Activated T-cell treated with anti-CD3 and anti-CD28 coated beads, Interleukin-2, amount 50 U/mL, for 72 hours (primary cell): ENCODE measurements around the gene PDE6A. TPM values are rescaled to one million over a fixed set of nuclear protein-coding genes. Genes with fewer than 3 reads are reported as not detected.

ENCODE experiments used
- ATAC-seq, 2 donors: fragments of 150-1000 bp; cut with Tn5 transposase; replicated peaks in 1 of 2; 2 replicates each; pipeline ENCODE4 v1.10.0; 2021; ENCODE audit warnings: moderate library complexity in 2 of 2, mild to moderate bottlenecking in 1 of 2
- DNase-seq, 2 donors: peaks; one replicate each; pipeline ENCODE4 v3.0.0; 2021 to 2022; ENCODE audit warnings: mixed read lengths in 1 of 2
- H3K27ac Mint-ChIP-seq: one replicate; pipeline ENCODE4 v1.8.0; 2022; ENCODE audit warnings: mild to moderate bottlenecking, moderate library complexity, mixed read lengths
- H3K27me3 Mint-ChIP-seq: one replicate; pipeline ENCODE4 v1.8.0; 2022; ENCODE audit warnings: low read depth, mixed read lengths
- H3K36me3 Mint-ChIP-seq, 2 donors: one replicate each; pipeline ENCODE4 v1.8.0; 2022; ENCODE audit warnings: mixed read lengths in 2 of 2, mild to moderate bottlenecking in 1 of 2; ENCODE audit not compliant: insufficient read depth in 2 of 2
- H3K4me1 Mint-ChIP-seq: one replicate; pipeline ENCODE4 v1.8.0; 2022; ENCODE audit warnings: low read depth, mixed read lengths
- H3K4me3 Mint-ChIP-seq, 2 donors: one replicate each; pipeline ENCODE4 v1.8.0; 2022; ENCODE audit warnings: mild to moderate bottlenecking in 2 of 2, mixed read lengths in 2 of 2, moderate library complexity in 2 of 2
- H3K9me3 Mint-ChIP-seq, 2 donors: one replicate each; pipeline ENCODE4 v1.8.0; 2022; ENCODE audit warnings: mixed read lengths in 2 of 2
- total RNA-seq, 2 donors: library from RNA; stranded (reverse); gene quantifications; one replicate each; pipeline ENCODE4 v1.2.3, GENCODE V29; 2022

Gene PDE6A
- total RNA-seq, 2 donors from 2014 or later: 0.05 TPM; not detected in 1

- Mint-ChIP-seq H3K4me1 (no peaks in the 10 kb centered on the region), H3K4me3 (no peak overlapping the region), H3K27ac (no peak overlapping the region), H3K9me3 (no peaks in the 10 kb centered on the region), H3K36me3 (no peaks in the 10 kb centered on the region), H3K27me3 (peaks cover 38% of the 10 kb centered on the region)
- ATAC-seq: peak; percentile 39 to 65
- DNase-seq: no peak
These were observed 30.9 kb downstream of the PDE6A start for GRCh38 chr5:149913436-149914419.

GRCh38 chr5:149912226-149912871 lies 32.2 kb downstream of the PDE6A start:
- no peak overlapping the region for H3K27ac Mint-ChIP-seq
- H3K4me3 Mint-ChIP-seq: no peak overlapping the region
- H3K36me3 Mint-ChIP-seq: no peaks in the 10 kb centered on the region
- no peak for DNase-seq
- ATAC-seq: no peak
- no peaks in the 10 kb centered on the region for H3K9me3 Mint-ChIP-seq
- peaks cover 38% of the 10 kb centered on the region for H3K27me3 Mint-ChIP-seq
- H3K4me1 Mint-ChIP-seq: no peaks in the 10 kb centered on the region

GRCh38 chr5:149911031-149911430 lies 33.6 kb downstream of the PDE6A start:
- Mint-ChIP-seq H3K27ac (no peak overlapping the region), H3K9me3 (no peaks in the 10 kb centered on the region), H3K4me1 (no peaks in the 10 kb centered on the region), H3K36me3 (no peaks in the 10 kb centered on the region), H3K4me3 (no peak overlapping the region), H3K27me3 (peaks cover 31% of the 10 kb centered on the region)
- DNase-seq: no peak
- ATAC-seq: no peak

- Mint-ChIP-seq H3K27ac (no peak overlapping the region), H3K36me3 (no peaks in the 10 kb centered on the region), H3K4me3 (no peak overlapping the region), H3K9me3 (no peaks in the 10 kb centered on the region), H3K27me3 (peaks cover 39% of the 10 kb centered on the region), H3K4me1 (peaks cover 10% of the 10 kb centered on the region)
- ATAC-seq: no peak
- DNase-seq: no peak
These were observed 36.8 kb downstream of the PDE6A start for GRCh38 chr5:149907828-149908227.

- ATAC-seq: no peak
- Mint-ChIP-seq H3K9me3 (no peaks in the 10 kb centered on the region), H3K4me1 (peaks cover 18% of the 10 kb centered on the region), H3K4me3 (no peak overlapping the region), H3K27me3 (peaks cover 30% of the 10 kb centered on the region), H3K36me3 (no peaks in the 10 kb centered on the region), H3K27ac (no peak overlapping the region)
- no peak for DNase-seq
These were observed 39.6 kb downstream of the PDE6A start for GRCh38 chr5:149904977-149905376.

- no peak for ATAC-seq
- H3K4me3 Mint-ChIP-seq: no peak overlapping the region
These were observed 40.2 kb downstream of the PDE6A start for GRCh38 chr5:149904293-149904886.

GRCh38 chr5:149903404-149903803 lies 41.2 kb downstream of the PDE6A start:
- ATAC-seq: no peak
- DNase-seq: no peak
- Mint-ChIP-seq H3K36me3 (no peaks in the 10 kb centered on the region), H3K27me3 (peaks cover 26% of the 10 kb centered on the region), H3K4me1 (peaks cover 18% of the 10 kb centered on the region), H3K4me3 (no peak overlapping the region), H3K9me3 (no peaks in the 10 kb centered on the region), H3K27ac (no peak overlapping the region)

More at GRCh38 chr5:149904293-149904886, 40.2 kb downstream of the PDE6A start:
- H3K36me3 Mint-ChIP-seq: no peaks in the 10 kb centered on the region
- H3K9me3 Mint-ChIP-seq: no peaks in the 10 kb centered on the region
- peaks cover 26% of the 10 kb centered on the region for H3K27me3 Mint-ChIP-seq
- H3K27ac Mint-ChIP-seq: no peak overlapping the region
- no peak for DNase-seq
- H3K4me1 Mint-ChIP-seq: peaks cover 18% of the 10 kb centered on the region

GRCh38 chr5:149902177-149902576 lies 42.4 kb downstream of the PDE6A start:
- Mint-ChIP-seq H3K9me3 (no peaks in the 10 kb centered on the region), H3K36me3 (no peaks in the 10 kb centered on the region), H3K4me1 (peaks cover 18% of the 10 kb centered on the region), H3K4me3 (no peak overlapping the region), H3K27ac (no peak overlapping the region), H3K27me3 (peaks cover 26% of the 10 kb centered on the region)
- no peak for ATAC-seq
- no peak for DNase-seq

GRCh38 chr5:149901511-149901910 lies 43.1 kb downstream of the PDE6A start:
- peaks cover 31% of the 10 kb centered on the region for H3K27me3 Mint-ChIP-seq
- H3K4me1 Mint-ChIP-seq: peaks cover 22% of the 10 kb centered on the region
- ATAC-seq (peak in 1 of 2 donors; percentile 52), DNase-seq (peak in 1 of 2 donors; percentile 5)
- H3K4me3 Mint-ChIP-seq: no peak overlapping the region
- H3K27ac Mint-ChIP-seq: no peak overlapping the region
- no peaks in the 10 kb centered on the region for H3K36me3 Mint-ChIP-seq
- H3K9me3 Mint-ChIP-seq: no peaks in the 10 kb centered on the region

GRCh38 chr5:149900390-149900789 lies 44.2 kb downstream of the PDE6A start:
- no peak overlapping the region for H3K27ac Mint-ChIP-seq
- DNase-seq (no peak), ATAC-seq (no peak)
- peaks cover 33% of the 10 kb centered on the region for H3K4me1 Mint-ChIP-seq
- H3K36me3 Mint-ChIP-seq: no peaks in the 10 kb centered on the region
- H3K27me3 Mint-ChIP-seq: peaks cover 31% of the 10 kb centered on the region
- no peak overlapping the region for H3K4me3 Mint-ChIP-seq
- H3K9me3 Mint-ChIP-seq: no peaks in the 10 kb centered on the region

GRCh38 chr5:149898811-149899210 lies 45.8 kb downstream of the PDE6A start:
- peaks cover 24% of the 10 kb centered on the region for H3K4me1 Mint-ChIP-seq
- DNase-seq (no peak), ATAC-seq (no peak)
- H3K9me3 Mint-ChIP-seq: no peaks in the 10 kb centered on the region
- H3K27me3 Mint-ChIP-seq: peaks cover 21% of the 10 kb centered on the region
- no peak overlapping the region for H3K27ac Mint-ChIP-seq
- no peaks in the 10 kb centered on the region for H3K36me3 Mint-ChIP-seq
- no peak overlapping the region for H3K4me3 Mint-ChIP-seq

GRCh38 chr5:149895416-149896345 lies 48.9 kb downstream of the PDE6A start:
- Mint-ChIP-seq H3K4me1 (peaks cover 16% of the 10 kb centered on the region), H3K36me3 (no peaks in the 10 kb centered on the region), H3K4me3 (peak overlapping the region in 1 of 2 donors; percentile 12), H3K27me3 (peaks cover 14% of the 10 kb centered on the region), H3K27ac (no peak overlapping the region), H3K9me3 (no peaks in the 10 kb centered on the region)
- DNase-seq: peak in 1 of 2 donors; percentile 6
- peak; percentile 81 to 93 for ATAC-seq
